Measurements from ENCODE around the gene RAN. TPM values are rescaled to one million over a fixed set of nuclear protein-coding genes. Genes with fewer than 3 reads are reported as not detected.
A peak's percentile ranks its signal among the peaks of the same experiment; 100 is the strongest.

The RAN gene
- total RNA-seq = 100 to 1,000 TPM; 289 to 304 TPM
- polyA plus RNA-seq (ENCODE audit: insufficient read depth, low read depth, low replicate concordance) = 966 TPM
- long read RNA-seq, donor 1, transcript RAN-212 (7 exons, 2,661 nt) = major isoform, 198 of 629 reads
- long read RNA-seq, donor 1, transcript RAN-202 (6 exons, 1,530 nt) = minor isoform, 17 of 629 reads
- long read RNA-seq, donor 1, partial matches to known transcripts = 411 of 629 reads
- long read RNA-seq, donor 1, other reads (novel, unspliced or antisense) = 0 of 629 reads
- long read RNA-seq, donor 2, transcript RAN-202 (6 exons, 1,530 nt) = minor isoform, 19 of 693 reads
- long read RNA-seq, donor 2, transcript RAN-212 (7 exons, 2,661 nt) = major isoform, 189 of 693 reads
- long read RNA-seq, donor 2, partial matches to known transcripts = 471 of 693 reads
- long read RNA-seq, donor 2, other reads (novel, unspliced or antisense) = 13 of 693 reads

DNA sequence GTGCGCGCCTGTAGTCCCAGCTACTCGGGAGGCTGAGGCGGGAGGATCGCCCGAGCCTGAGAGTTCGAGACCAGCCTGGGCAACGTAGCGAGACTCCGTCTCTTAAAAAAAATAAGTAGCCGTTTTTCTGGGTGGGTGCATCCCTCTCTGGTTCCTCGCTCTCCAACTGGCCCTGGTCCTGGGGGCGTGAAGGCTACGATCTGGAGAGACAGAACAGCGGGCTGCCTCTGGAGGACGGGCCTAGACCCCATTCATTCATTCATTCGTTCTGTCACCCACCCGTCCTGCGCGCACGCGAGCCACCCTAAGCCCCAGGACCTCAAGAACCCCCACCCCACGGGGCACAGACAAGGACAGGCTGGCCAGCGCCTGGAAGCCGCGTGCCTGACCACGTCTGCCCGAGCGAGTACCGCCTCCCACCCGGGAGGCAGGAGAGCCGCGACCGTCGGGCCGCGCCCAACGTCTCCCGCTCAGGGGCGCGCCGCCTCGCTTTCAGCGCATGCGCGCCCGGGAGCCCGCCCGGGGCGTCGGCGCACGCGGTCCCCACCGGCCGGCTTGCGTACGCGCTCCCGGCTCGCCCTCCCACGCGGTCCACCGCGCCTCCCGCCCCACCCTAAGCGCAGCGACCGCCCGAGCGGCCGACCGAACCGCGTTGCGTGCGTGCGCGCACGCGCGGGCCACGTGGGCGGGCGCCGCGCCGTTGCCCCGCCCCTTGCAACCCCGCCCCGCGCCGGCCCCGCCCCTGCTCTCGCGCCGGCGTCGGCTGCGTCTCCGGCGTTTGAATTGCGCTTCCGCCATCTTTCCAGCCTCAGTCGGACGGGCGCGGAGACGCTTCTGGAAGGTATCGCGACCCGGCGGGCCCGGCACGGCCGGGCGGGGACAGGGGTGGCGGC is at the start of gene RAN:
TSS of gene RAN (plus strand) at position 781 of the 893 bp plus-strand sequence. CDS start 528 bp downstream, outside the sequence.
- peaks cover 9% of the 10 kb centered on the region for H3K4me1 ChIP-seq

DNA sequence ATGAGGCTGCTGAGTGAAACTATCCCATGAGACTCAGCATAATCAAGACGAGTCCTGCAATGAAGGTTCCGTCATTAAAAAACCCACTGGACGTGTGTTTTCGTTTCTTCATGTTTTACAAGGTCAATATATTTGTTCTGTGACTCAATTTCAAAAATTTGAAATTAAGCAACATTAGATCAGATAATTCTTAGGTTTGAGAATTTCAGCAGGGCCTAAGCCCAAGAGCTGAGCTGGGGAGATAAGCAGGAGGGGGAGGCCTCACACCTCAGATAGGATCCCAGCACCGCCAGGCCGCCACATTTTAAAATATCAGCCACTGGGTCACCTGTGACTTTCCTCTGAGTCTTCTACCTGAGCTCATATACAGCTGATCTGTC is 46.1 kb upstream of the RAN start:
- no peak overlapping the region for H3K4me3 ChIP-seq
- no peaks in the 10 kb centered on the region for H3K27me3 ChIP-seq
- H3K4me1 ChIP-seq = no peaks in the 10 kb centered on the region
- 71 to 82% methylated on average over 6 of the region's 6 CpGs for WGBS, 2 donors
- no peaks in the 10 kb centered on the region for H3K36me3 ChIP-seq (ENCODE audit: low read depth, missing control alignments)
- no peak for TF ChIP-seq POLR2A (IDR thresholded peaks at IDR 0.05)
- TF ChIP-seq, protein P1, sequence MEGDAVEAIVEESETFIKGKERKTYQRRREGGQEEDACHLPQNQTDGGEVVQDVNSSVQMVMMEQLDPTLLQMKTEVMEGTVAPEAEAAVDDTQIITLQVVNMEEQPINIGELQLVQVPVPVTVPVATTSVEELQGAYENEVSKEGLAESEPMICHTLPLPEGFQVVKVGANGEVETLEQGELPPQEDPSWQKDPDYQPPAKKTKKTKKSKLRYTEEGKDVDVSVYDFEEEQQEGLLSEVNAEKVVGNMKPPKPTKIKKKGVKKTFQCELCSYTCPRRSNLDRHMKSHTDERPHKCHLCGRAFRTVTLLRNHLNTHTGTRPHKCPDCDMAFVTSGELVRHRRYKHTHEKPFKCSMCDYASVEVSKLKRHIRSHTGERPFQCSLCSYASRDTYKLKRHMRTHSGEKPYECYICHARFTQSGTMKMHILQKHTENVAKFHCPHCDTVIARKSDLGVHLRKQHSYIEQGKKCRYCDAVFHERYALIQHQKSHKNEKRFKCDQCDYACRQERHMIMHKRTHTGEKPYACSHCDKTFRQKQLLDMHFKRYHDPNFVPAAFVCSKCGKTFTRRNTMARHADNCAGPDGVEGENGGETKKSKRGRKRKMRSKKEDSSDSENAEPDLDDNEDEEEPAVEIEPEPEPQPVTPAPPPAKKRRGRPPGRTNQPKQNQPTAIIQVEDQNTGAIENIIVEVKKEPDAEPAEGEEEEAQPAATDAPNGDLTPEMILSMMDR (IDR thresholded peaks at IDR 0.05) = no peak
- DNase-seq = no peak
- no peaks in the 10 kb centered on the region for H3K9me3 ChIP-seq
- intact Hi-C loops (cut with DNase I; ENCODE audit: low total_unique reads) = no loop called here
- no peak overlapping the region for H3K27ac ChIP-seq

More for the DNA sequence above, at the start of gene RAN:
- DNase-seq = peak; percentile 91
- intact Hi-C loops (cut with DNase I; ENCODE audit: low total_unique reads) = no loop called here
- TF ChIP-seq, protein P1 (IDR thresholded peaks at IDR 0.05) = no peak
- no peak for TF ChIP-seq POLR2A (IDR thresholded peaks at IDR 0.05)
- Histone ChIP-seq H3K9me3 (no peaks in the 10 kb centered on the region), H3K27ac (peak within 1 kb of the TSS; percentile 86 to 96), H3K27me3 (no peaks in the 10 kb centered on the region), H3K36me3 (ENCODE audit: low read depth, missing control alignments) (no peaks in the 10 kb centered on the region), H3K4me3 (peak within 1 kb of the TSS; percentile 67 to 95)
- 4 to 17% methylated on average over 14 to 107 of the region's 118 CpGs for WGBS, 2 donors

DNA sequence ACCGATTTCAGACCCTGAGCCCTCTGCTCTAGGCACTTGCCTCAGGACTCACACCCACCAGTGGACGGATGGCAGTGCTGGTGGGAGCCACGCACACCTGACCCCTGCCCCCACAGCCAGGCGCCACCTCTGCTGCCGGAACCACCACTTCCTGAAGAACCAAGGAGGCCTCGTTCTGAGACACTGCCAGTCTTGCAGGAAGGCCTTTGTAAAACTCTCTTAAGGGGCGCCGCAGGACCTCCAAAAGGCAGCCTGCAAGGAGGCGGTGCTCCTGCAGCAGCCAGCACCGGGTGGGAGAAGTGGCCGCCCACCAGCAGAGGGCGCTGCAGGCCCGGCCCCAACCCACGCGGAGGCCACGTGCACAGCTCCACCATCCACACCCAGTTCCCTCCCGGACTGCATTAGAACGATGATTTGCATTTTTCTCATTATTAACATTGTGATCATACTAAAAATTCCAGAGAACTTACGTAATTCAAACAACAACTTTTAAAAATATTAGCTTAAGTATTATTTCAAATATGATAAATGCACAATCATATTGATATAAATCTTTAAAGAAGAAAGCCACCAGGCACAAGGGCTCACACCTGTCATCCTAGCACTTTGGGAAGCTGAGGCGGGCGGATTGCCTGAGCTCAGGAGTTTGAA is 45.6 kb upstream of the RAN start:
- Histone ChIP-seq H3K27ac (no peak overlapping the region), H3K4me3 (no peak overlapping the region), H3K4me1 (no peaks in the 10 kb centered on the region), H3K27me3 (no peaks in the 10 kb centered on the region), H3K9me3 (no peaks in the 10 kb centered on the region), H3K36me3 (ENCODE audit: low read depth, missing control alignments) (no peaks in the 10 kb centered on the region)
- TF ChIP-seq, protein P1 (IDR thresholded peaks at IDR 0.05) = peak; percentile 41 to 73 (median 70)
- TF ChIP-seq POLR2A (IDR thresholded peaks at IDR 0.05) = no peak
- DNase-seq = peak; percentile 61
- intact Hi-C loops (cut with DNase I; ENCODE audit: low total_unique reads) = no loop called here
- 61 to 74% methylated on average over 20 to 21 of the region's 21 CpGs for WGBS, 2 donors

DNA sequence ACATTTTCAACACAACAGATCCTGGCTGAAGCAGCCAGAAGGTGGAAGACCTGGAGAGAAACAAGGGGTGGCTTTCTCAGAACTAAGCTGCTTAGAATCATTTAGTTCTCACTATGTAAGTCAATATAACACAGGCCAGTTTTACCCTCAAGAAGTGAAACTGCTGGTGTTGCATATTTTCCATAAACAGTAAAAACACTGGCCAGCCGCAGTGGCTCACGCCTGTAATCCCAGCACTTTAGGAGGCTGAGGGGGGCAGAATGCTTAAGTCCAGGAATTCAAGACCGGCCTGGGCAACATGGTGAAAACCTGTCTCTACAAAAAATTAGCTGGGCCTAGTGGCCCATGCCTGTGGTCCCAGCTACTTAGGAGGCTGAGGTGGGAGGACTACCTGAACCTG is 44.4 kb upstream of the RAN start:
- intact Hi-C loops (cut with DNase I; ENCODE audit: low total_unique reads) = no loop called here
- DNase-seq = no peak
- Histone ChIP-seq H3K27me3 (no peaks in the 10 kb centered on the region), H3K36me3 (ENCODE audit: low read depth, missing control alignments) (no peaks in the 10 kb centered on the region), H3K27ac (peak overlapping the region in 1 of 2 donors; percentile 15), H3K9me3 (no peaks in the 10 kb centered on the region), H3K4me3 (no peak overlapping the region), H3K4me1 (peaks cover under 1% of the 10 kb centered on the region)
- TF ChIP-seq POLR2A (IDR thresholded peaks at IDR 0.05) = no peak
- TF ChIP-seq, protein P1 (IDR thresholded peaks at IDR 0.05) = no peak
- WGBS, 2 donors = 63 to 71% methylated on average over 1 to 3 of the region's 3 CpGs

Data from testis (tissue), 5 donors.